Spinal cord (tissue), 10 donors: ENCODE data around the gene GSTT4. TPM values are rescaled to one million over a fixed set of nuclear protein-coding genes. Genes with fewer than 3 reads are reported as not detected.
"Not testable (repeated sequence)": the region's sequence is repeated elsewhere in the genome, so short reads cannot be mapped to it uniquely, and the experiment has no call there.

ENCODE experiments used
- DNase-seq, 6 donors: peaks; one replicate each; pipeline versions ENCODE4 v3.0.0 to v3.0.0-alpha.2; 2013 to 2015; ENCODE audit warnings: low spot score in 6 of 6, low read depth in 4 of 6
- H3K27ac ChIP-seq: one replicate; pipeline ENCODE4 v1.5.1; 2013; ENCODE audit warnings: low read depth, low read length, control low read depth
- H3K27me3 ChIP-seq: one replicate; pipeline ENCODE4 v1.6.1; 2013; ENCODE audit warnings: low read length; ENCODE audit not compliant: control insufficient read depth, insufficient read depth
- H3K36me3 ChIP-seq: one replicate; pipeline ENCODE4 v1.6.1; 2013; ENCODE audit warnings: low read length; ENCODE audit not compliant: control insufficient read depth, insufficient read depth
- H3K4me1 ChIP-seq: one replicate; pipeline ENCODE4 v1.6.1; 2013; ENCODE audit warnings: low read length; ENCODE audit not compliant: control insufficient read depth, insufficient read depth
- H3K4me3 ChIP-seq: one replicate; pipeline ENCODE4 v1.5.1; 2013; ENCODE audit warnings: low read depth, low read length, control low read depth
- H3K9me3 ChIP-seq: one replicate; pipeline ENCODE4 v1.6.1; 2013; ENCODE audit warnings: low read length; ENCODE audit not compliant: control insufficient read depth, insufficient read depth
- WGBS: methylation state at CpG from one replicate; pipeline ENCODE4 v1.1.5; 2013; ENCODE audit warnings: missing lambda C conversion rate; ENCODE audit not compliant: insufficient coverage; 5-methylcytosine and 5-hydroxymethylcytosine counted together
- polyA plus RNA-seq, 2 donors: library from polyadenylated mRNA; unstranded; fragments of 120-200 nt; gene quantifications; one replicate each; pipeline ENCODE4 v1.2.1, GENCODE V29; 2013; ENCODE audit not compliant: insufficient read length in 2 of 2
- total RNA-seq, 2 donors: library from RNA; depleted of rRNA in 1 of 2; stranded (reverse); fragments of 120-200 nt in 1 of 2; fragments of >200 nt in 1 of 2; gene quantifications; one replicate each; pipeline versions ENCODE4 v1.2.3 to v1.2.4, GENCODE V29; 2013 to 2014
- donor health status: healthy.

Gene GSTT4
- total and polyA plus RNA-seq, 4 donors = not detected

GRCh38 chr22:23999779-24000178 is 5.5 kb downstream of the GSTT4 start:
- WGBS = 88% methylated on average over 7 of the region's 7 CpGs
- H3K36me3 ChIP-seq, DNase-seq, H3K4me3 ChIP-seq, H3K4me1 ChIP-seq, H3K9me3 ChIP-seq, H3K27me3 ChIP-seq, H3K27ac ChIP-seq: not testable (repeated sequence)

DNA sequence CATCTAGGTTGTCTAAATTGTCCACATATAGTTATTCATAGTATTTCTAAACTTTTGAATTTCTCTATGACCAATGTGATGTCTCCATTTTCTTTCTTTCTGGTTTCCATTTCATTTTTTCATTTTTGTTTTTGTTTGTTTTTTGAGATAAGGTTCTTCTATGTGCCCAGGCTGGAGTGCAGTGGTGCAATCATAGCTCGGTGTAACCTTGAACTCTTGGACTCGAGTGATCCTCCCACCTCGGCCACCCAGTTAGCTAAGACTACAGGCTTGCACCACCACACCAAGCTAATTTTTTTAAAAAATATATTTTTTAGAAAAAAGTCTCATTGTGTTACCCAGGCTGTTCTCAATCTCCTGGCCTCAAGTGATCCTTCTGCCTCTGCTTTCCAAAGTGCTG is 8.2 kb downstream of the GSTT4 start:
- Histone ChIP-seq H3K4me3 (no peak overlapping the region), H3K4me1 (no peaks in the 10 kb centered on the region), H3K27me3 (no peaks in the 10 kb centered on the region), H3K9me3 (no peaks in the 10 kb centered on the region), H3K27ac (no peak overlapping the region), H3K36me3 (no peaks in the 10 kb centered on the region)
- WGBS = no CpG with 5 or more reads among the region's 3 CpGs
- DNase-seq = peak in 1 of 6 donors; percentile 0

DNA sequence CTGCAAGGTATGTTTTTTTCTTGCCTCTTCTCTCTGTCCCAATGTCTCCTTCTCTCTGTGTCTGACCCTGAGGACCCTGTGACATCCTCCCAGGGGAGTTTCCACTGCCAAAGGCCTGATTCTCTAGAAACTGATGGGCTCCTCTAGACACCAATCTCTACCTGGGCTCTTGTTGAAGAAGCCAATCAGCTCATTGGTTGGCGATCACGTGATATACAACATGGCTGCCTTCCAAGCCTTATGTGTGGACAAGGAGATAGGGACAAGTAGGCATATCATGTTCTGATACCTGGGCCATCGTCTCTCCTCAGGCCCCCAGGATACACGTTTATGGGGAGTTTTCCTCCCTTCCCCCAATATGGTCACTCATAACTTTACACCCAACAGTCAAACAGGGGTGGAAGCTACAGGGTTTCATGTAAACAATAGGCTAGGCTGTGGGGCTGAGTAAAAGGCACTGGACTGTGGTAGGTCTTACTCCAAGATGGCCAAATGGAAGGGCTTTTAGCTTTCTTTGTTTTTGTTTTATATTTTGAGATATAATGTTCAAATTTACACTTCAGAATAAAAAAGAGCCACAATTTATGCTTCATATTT is 11.6 kb downstream of the GSTT4 start:
- H3K9me3 ChIP-seq, H3K4me1 ChIP-seq, H3K4me3 ChIP-seq, H3K27me3 ChIP-seq, H3K27ac ChIP-seq, H3K36me3 ChIP-seq: not testable (repeated sequence)
- WGBS = no CpG with 5 or more reads among the region's 4 CpGs
- peak in 1 of 6 donors; percentile 0 for DNase-seq

DNA sequence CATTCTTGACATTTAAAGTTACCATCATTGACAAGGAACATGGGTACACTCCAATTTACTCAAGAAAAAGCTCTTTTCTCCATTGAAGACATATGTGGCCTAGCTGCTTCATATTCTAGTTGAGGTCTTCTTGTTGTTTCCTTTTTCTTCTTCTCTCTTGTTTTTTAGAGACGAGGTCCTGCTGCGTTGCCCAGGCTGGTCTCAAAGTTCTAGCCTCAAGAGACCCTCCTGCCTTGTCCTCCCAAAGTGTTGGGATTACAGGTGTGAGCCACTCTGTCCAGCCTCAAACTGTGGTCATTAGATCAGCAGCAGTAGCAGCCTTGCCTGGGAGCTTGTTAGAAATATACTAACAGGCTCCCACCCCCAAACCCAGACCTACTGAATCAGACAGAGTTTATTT is 12.2 kb downstream of the GSTT4 start:
- not testable (repeated sequence) for H3K27ac ChIP-seq, H3K9me3 ChIP-seq, DNase-seq, H3K4me1 ChIP-seq, H3K36me3 ChIP-seq, H3K4me3 ChIP-seq, H3K27me3 ChIP-seq
- WGBS = no CpG with 5 or more reads among the region's 2 CpGs

GRCh38 chr22:23989583-23990244 is 15.5 kb downstream of the GSTT4 start:
- 71% methylated on average over 1 of the region's 3 CpGs for WGBS
- H3K27ac ChIP-seq, H3K27me3 ChIP-seq, H3K36me3 ChIP-seq, H3K9me3 ChIP-seq, H3K4me3 ChIP-seq, DNase-seq, H3K4me1 ChIP-seq: not testable (repeated sequence)

DNA sequence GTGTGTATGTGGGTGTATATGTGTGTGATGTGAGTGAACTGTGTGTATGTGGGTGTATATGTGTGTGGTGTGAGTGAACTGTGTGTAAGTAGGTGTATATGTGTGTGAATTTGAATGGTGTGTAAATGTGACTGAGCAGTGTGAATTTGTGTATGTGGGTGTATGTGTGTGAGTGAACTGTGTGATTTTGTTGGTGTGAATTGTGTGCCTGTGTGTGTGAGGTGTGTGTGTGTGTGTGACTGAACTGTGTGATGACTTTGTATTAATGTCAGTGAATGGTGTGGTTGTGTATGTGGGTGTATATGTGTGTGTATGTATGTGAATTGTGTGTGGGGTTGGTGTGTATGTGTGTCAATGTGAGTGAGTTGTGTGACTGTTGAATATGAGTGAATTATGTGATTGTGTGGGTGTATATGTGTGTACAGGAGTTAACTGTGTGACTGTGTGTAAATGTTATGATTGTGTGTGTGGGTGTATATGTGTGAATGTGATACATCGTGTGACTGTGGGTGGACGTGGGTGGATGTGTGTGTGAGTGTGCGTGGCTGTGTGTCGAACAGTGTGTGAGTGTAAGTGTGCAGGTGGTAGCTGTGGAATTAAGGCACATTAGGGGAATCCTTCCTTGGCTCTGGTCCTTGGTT is 18.6 kb downstream of the GSTT4 start:
- WGBS = no CpG with 5 or more reads among the region's 4 CpGs
- not testable (repeated sequence) for H3K27ac ChIP-seq, H3K4me1 ChIP-seq, H3K9me3 ChIP-seq, H3K27me3 ChIP-seq, H3K4me3 ChIP-seq, DNase-seq, H3K36me3 ChIP-seq

DNA sequence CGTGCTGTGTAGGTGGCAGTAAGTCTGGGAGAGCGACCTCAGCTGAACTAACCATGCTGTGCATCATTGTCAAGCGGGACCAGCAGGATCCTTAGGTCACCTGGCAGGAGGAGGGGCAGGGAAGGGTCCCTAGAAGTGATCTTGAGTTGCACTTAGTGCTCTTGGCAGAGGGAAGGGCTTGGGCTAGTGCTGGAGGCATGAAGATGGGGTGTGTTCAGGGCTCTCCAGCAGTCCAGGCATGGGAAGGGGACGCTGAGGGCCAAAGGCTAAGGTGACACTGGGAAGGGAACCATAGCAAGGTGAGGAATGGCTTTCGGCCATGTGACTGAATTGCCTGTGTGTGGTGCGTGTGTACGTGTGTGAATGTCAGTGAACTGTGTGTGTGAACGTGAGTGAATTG is 19.2 kb downstream of the GSTT4 start:
- not testable (repeated sequence) for H3K4me1 ChIP-seq, H3K4me3 ChIP-seq, H3K9me3 ChIP-seq, DNase-seq, H3K27ac ChIP-seq, H3K36me3 ChIP-seq, H3K27me3 ChIP-seq
- WGBS = no CpG with 5 or more reads among the region's 8 CpGs

- H3K36me3 ChIP-seq = no peaks in the 10 kb centered on the region
- no peak overlapping the region for H3K4me3 ChIP-seq
- H3K27ac ChIP-seq = no peak overlapping the region
- H3K4me1 ChIP-seq = no peaks in the 10 kb centered on the region
- WGBS = no CpG with 5 or more reads among the region's 6 CpGs
- DNase-seq = peak in 1 of 6 donors; percentile 49
- no peaks in the 10 kb centered on the region for H3K9me3 ChIP-seq
- H3K27me3 ChIP-seq = no peaks in the 10 kb centered on the region
Observed at GRCh38 chr22:23984430-23984829, 20.8 kb downstream of the GSTT4 start.

- not testable (repeated sequence) for H3K4me3 ChIP-seq
Observed at GRCh38 chr22:23980567-23980966, 24.7 kb downstream of the GSTT4 start.

More at GRCh38 chr22:23980567-23980966, 24.7 kb downstream of the GSTT4 start:
- H3K36me3 ChIP-seq, H3K27ac ChIP-seq, H3K27me3 ChIP-seq, H3K9me3 ChIP-seq, H3K4me1 ChIP-seq, DNase-seq: not testable (repeated sequence)
- WGBS = no CpG with 5 or more reads among the region's 7 CpGs
